Measurements from ENCODE around the gene HOXC11.

DNA sequence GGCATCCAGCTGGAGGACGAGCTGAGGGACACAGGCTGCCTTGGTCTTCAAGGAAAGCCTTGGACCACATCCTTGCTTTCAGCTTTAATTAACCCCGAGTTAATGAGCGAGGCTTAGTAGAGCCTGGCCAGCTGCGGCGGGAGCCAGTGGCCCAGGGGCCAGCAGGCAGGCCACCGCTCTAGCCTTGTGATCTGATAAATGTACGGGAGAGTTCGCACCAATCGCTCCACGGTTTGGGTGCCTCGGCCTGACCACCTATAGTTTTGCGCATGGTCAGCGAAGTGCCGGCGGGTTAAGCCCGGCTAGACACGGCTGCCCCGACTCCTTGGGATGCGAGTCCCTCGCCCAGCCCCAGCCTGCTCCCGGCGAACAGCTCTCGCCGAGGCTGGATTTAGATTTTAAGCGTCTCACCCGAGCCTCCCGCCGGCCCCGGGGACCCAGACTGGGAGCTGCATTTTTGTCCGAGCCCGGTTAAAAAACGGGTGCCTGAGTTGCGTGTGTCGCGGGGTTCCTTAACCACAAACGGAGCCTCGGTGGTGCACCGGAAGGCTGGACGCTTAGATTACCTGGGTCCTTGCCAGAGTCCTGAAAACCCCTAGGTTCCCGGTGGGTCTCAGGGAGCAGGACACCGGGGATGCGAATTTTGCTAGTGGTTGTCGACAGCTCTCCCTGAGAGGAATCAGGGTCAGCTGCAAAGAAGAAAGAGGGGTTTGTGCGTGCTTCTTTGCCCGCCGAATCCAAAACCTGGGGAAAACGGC is 21.2 kb upstream of the HOXC11 start:
- TF ChIP-seq POLR2A (IDR thresholded peaks at IDR 0.05; ENCODE audit: low read length) (no peak), GATA1 (IDR thresholded peaks at IDR 0.05; ENCODE audit: low read depth, low read length) (no peak)

All from erythroblast (primary cell).